ENCODE results near the gene TMEM39A.
A peak's percentile ranks its signal among the peaks of the same experiment; 100 is the strongest.

The TMEM39A gene

DNA sequence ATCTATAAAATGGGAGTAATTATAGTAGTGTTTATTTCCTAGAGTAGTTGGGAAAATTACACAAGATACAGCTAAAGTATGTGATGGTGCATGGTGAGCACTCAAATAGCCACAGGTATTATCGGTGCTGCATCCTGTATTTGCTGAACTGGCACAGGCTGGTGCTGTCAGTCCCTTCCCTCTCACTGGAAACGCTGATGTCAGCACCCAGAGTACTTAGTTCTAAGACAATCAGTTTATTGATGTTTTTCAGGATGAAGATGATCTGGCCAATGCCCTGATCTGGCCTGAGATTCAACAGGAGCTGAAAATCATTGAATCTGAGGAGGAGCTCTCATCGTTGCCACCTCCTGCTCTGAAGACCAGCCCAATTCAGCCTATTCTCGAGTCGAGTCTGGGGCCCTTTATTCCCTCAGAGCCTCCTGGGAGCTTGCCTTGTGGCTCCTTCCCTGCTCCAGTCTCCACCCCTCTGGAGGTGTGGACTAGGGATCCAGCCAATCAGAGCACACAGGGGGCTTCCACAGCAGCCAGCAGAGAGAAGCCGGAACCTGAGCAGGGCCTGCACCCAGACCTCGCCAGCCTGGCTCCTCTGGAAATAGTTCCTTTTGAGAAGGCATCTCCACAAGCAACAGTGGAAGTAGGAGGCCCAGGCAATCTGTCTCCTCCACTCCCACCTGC lies 49.7 kb downstream of the TMEM39A start:
- Mint-ChIP-seq H3K9me3 (no peaks in the 10 kb centered on the region), H3K27ac (no peak overlapping the region)

GRCh38 chr3:119409844-119410243 lies 53.6 kb downstream of the TMEM39A start:
- H3K27ac Mint-ChIP-seq: no peak overlapping the region
- no peaks in the 10 kb centered on the region for H3K4me1 Mint-ChIP-seq
- no peaks in the 10 kb centered on the region for H3K27me3 Mint-ChIP-seq (ENCODE audit: low read depth, poor library complexity)
- H3K4me3 Mint-ChIP-seq: no peak overlapping the region
- no peak for DNase-seq
- H3K36me3 Mint-ChIP-seq (ENCODE audit: low read depth): peaks cover 31% of the 10 kb centered on the region
- TF ChIP-seq, protein P1, sequence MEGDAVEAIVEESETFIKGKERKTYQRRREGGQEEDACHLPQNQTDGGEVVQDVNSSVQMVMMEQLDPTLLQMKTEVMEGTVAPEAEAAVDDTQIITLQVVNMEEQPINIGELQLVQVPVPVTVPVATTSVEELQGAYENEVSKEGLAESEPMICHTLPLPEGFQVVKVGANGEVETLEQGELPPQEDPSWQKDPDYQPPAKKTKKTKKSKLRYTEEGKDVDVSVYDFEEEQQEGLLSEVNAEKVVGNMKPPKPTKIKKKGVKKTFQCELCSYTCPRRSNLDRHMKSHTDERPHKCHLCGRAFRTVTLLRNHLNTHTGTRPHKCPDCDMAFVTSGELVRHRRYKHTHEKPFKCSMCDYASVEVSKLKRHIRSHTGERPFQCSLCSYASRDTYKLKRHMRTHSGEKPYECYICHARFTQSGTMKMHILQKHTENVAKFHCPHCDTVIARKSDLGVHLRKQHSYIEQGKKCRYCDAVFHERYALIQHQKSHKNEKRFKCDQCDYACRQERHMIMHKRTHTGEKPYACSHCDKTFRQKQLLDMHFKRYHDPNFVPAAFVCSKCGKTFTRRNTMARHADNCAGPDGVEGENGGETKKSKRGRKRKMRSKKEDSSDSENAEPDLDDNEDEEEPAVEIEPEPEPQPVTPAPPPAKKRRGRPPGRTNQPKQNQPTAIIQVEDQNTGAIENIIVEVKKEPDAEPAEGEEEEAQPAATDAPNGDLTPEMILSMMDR (IDR thresholded peaks at IDR 0.05): no peak
- no peaks in the 10 kb centered on the region for H3K9me3 Mint-ChIP-seq

More for the DNA sequence above, 49.7 kb downstream of the TMEM39A start:
- Mint-ChIP-seq H3K36me3 (ENCODE audit: low read depth) (peaks cover 32% of the 10 kb centered on the region), H3K4me1 (no peaks in the 10 kb centered on the region), H3K27me3 (ENCODE audit: low read depth, poor library complexity) (peaks cover 3% of the 10 kb centered on the region), H3K4me3 (no peak overlapping the region)
- TF ChIP-seq, protein P1 (IDR thresholded peaks at IDR 0.05): no peak
- DNase-seq: no peak

GRCh38 chr3:119408243-119408950 lies 55.0 kb downstream of the TMEM39A start:
- no peak for DNase-seq
- Mint-ChIP-seq H3K4me1 (peaks cover 3% of the 10 kb centered on the region), H3K9me3 (no peaks in the 10 kb centered on the region), H3K27ac (no peak overlapping the region), H3K27me3 (ENCODE audit: low read depth, poor library complexity) (peaks cover 4% of the 10 kb centered on the region), H3K36me3 (ENCODE audit: low read depth) (peaks cover 19% of the 10 kb centered on the region), H3K4me3 (no peak overlapping the region)
- TF ChIP-seq, protein P1 (IDR thresholded peaks at IDR 0.05): no peak

GRCh38 chr3:119405315-119405714 lies 58.1 kb downstream of the TMEM39A start:
- Mint-ChIP-seq H3K9me3 (no peaks in the 10 kb centered on the region), H3K27me3 (ENCODE audit: low read depth, poor library complexity) (peaks cover 4% of the 10 kb centered on the region), H3K36me3 (ENCODE audit: low read depth) (peaks cover 7% of the 10 kb centered on the region)

GRCh38 chr3:119403201-119403600 lies 60.2 kb downstream of the TMEM39A start:
- TF ChIP-seq, protein P1 (IDR thresholded peaks at IDR 0.05): no peak
- peaks cover 14% of the 10 kb centered on the region for H3K4me1 Mint-ChIP-seq
- no peak for DNase-seq
- H3K27me3 Mint-ChIP-seq (ENCODE audit: low read depth, poor library complexity): peaks cover 4% of the 10 kb centered on the region
- no peak overlapping the region for H3K4me3 Mint-ChIP-seq
- no peaks in the 10 kb centered on the region for H3K9me3 Mint-ChIP-seq
- peaks cover 5% of the 10 kb centered on the region for H3K36me3 Mint-ChIP-seq (ENCODE audit: low read depth)
- H3K27ac Mint-ChIP-seq: peak overlapping the region; percentile 81

More at GRCh38 chr3:119405315-119405714, 58.1 kb downstream of the TMEM39A start:
- peaks cover 14% of the 10 kb centered on the region for H3K4me1 Mint-ChIP-seq
- no peak overlapping the region for H3K4me3 Mint-ChIP-seq
- DNase-seq: no peak
- H3K27ac Mint-ChIP-seq: no peak overlapping the region
- TF ChIP-seq, protein P1 (IDR thresholded peaks at IDR 0.05): no peak
